HG03039 (cell line): ENCODE results near the gene FAM156A.
"Not testable (repeated sequence)": the region's sequence is repeated elsewhere in the genome, so short reads cannot be mapped to it uniquely, and the experiment has no call there.

Source experiments
- ATAC-seq: cut with Tn5 transposase; IDR thresholded peaks from one replicate; pipeline ENCODE4 v1.9.1; 2021; ENCODE audit warnings: mild to moderate bottlenecking, moderate library complexity; ENCODE audit not compliant: unreplicated experiment

The FAM156A gene

DNA sequence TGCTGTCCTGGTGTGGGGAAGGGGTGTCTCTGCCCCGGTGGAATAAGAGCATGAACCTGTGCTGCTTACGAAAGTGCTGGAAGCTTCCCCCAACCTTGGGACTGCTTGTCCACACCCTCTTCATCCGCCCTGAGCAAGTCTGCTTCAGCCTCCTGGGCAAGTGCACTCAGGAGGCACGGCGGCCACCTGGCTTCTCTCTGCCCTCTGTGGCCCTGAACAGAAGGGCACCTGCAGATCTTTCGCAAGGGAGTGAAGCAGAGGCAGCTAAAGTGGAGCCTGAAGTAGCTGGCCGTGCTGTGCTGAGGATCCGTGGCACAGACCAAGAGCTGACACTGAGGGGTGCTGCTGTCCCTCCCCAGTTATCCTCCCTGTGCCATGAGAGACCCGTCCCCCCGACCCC is 9.6 kb upstream of the FAM156A start:
- ATAC-seq: not testable (repeated sequence)

- not testable (repeated sequence) for ATAC-seq
Measured at GRCh38 chrX:52966993-52967738, 8.8 kb upstream of the FAM156A start.

GRCh38 chrX:52958961-52959360 is 643 bp upstream of the FAM156A start:
- peak; percentile 12 for ATAC-seq

GRCh38 chrX:52949884-52950283 is 8.4 kb downstream of the FAM156A start:
- not testable (repeated sequence) for ATAC-seq

DNA sequence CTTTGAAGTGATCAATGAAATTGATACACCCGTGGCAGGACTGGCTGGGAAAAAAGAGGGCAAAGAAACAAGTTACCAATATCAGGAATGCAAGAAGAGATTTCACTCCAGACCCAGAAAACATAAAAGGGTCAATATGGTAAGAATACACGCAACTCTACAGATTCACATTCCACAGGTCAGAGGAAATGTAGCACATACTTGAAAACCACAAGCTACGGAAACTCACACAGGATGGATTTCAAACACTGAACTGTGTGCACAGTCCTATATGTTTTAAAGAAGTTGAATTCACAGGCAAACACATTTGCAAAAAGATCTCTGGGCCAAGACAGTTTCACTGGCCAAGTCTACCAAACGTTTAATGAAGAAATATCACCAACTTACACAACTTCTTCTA is 9.0 kb downstream of the FAM156A start:
- ATAC-seq: not testable (repeated sequence)

GRCh38 chrX:52948265-52948664 is 10.1 kb downstream of the FAM156A start:
- ATAC-seq: not testable (repeated sequence)

GRCh38 chrX:52947501-52947900 is 10.8 kb downstream of the FAM156A start:
- ATAC-seq: not testable (repeated sequence)

- ATAC-seq: not testable (repeated sequence)
Measured at GRCh38 chrX:52945838-52946494, 12.4 kb downstream of the FAM156A start.

GRCh38 chrX:52941728-52942127 is 16.6 kb downstream of the FAM156A start:
- ATAC-seq: not testable (repeated sequence)

GRCh38 chrX:52940704-52941103 is 17.6 kb downstream of the FAM156A start:
- not testable (repeated sequence) for ATAC-seq

DNA sequence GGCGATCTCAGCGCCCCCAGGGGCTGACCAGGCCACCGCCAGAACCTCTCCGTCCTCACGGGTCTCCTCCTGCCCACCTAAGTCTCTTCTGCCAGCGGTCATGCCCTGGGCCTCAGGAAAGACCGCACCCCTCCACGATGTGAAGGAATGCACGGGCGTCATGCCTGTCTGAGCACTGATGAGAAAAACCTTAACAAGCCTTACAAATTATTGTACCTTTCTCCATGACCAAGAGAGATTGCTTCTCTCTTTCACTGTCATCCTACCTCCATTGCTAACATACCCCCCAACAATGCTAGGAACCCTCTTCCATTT is 22.9 kb downstream of the FAM156A start:
- ATAC-seq: not testable (repeated sequence)

DNA sequence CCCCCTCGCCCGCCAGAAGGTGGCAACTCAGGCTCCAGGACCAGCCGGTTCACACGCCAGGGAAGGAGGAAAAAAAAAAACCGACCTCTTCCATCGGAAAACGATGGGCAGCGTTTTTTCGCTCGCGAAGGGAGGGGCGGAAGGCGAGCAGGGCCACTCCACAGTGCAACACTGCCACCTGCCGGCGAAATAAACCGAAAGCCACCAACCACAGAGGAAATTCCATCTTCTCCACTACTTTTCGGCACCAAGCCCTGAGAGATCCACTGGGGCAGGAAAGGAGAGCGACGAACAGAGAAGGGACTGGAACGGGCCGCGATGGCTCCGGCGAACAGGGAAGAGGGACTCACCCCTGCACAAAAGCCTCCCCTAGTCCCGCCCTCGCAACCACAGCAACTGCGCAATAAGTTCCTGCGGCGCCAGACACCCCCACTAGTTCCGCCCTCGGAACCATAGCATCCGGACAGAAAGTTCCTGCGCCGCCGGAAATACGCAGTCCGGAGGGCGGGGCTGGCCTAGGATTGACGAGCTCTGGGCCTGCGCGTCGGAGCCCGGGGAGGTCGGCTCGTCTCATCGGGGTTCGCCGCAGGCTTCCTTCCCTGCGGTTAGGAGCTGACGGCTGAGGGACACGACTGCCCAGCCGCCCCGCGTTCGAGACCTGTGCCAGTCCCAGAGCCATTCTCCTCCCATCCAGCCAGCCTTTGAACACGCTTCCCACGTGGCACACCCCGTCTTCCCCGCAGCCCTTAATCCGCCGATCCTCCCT is 23.4 kb downstream of the FAM156A start:
- peak; percentile 94 for ATAC-seq

GRCh38 chrX:52933976-52934703 is 24.2 kb downstream of the FAM156A start:
- ATAC-seq: no peak

DNA sequence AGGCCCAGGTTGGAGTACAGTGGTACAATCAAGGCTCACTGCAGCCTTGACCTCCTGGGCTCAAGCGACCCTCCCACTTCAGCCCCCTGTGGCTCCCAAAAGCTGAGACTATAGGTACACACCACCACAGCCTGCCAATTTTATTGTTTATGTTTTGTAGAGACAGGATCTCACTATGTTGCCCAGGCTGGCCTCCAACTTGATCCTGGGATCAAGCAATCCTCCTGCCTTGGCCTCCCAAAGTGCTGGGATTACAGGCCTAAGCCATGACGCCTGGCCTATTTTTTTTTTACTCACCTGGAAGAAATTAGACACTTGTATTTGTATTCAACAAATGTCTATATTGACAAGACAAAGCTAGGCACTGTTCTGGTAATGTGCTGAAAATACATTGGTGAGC is 25.1 kb downstream of the FAM156A start:
- no peak for ATAC-seq

DNA sequence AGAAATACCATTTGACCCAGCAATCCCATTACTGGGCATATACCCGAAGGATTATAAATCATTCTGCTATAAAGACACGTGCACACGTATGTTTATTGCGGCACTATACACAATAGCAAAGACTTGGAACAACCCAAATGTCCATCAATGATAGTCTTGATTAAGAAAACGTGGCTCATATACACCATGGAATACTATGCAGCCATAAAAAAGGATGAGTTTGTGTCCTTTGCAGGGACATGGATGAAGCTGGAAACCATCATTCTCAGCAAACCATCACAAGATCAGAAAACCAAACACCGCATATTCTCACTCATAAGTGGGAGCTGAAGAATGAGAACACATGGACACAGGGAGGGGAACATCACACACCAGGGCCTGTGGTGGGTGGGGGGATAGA is 28.1 kb downstream of the FAM156A start:
- ATAC-seq: not testable (repeated sequence)

- ATAC-seq: peak; percentile 37
Measured at GRCh38 chrX:52923781-52924241, 34.5 kb downstream of the FAM156A start.

GRCh38 chrX:52914704-52915103 is 43.6 kb downstream of the FAM156A start:
- not testable (repeated sequence) for ATAC-seq

- not testable (repeated sequence) for ATAC-seq
Measured at GRCh38 chrX:52913681-52914080, 44.6 kb downstream of the FAM156A start.

- ATAC-seq: not testable (repeated sequence)
Measured at GRCh38 chrX:52909313-52909969, 48.9 kb downstream of the FAM156A start.

- not testable (repeated sequence) for ATAC-seq
Measured at GRCh38 chrX:52907900-52908299, 50.4 kb downstream of the FAM156A start.
